K562 (cell line): ENCODE measurements around the gene PI4KA. TPM values are rescaled to one million over a fixed set of nuclear protein-coding genes. Genes with fewer than 3 reads are reported as not detected.

Experiments
- ATAC-seq: fragments of 200-7000 bp; cut with Tn5 transposase; 3 replicates; pipeline ENCODE4 v1.9.1; 2020; ENCODE audit warnings: moderate library complexity
- BruUV-seq: library from RNA; stranded (reverse); fragments of 400-500 nt; replicated peaks from 2 replicates; lab custom pipeline; 2021; lab: Mats Ljungman, UMichigan
- CTCF ChIA-PET: fragments of 300-600 bp; formaldehyde crosslinking; extraction: SDS; loops from one replicate; lab custom pipeline; 2021; ENCODE audit warnings: low intra/inter-chr PET ratio; lab: Yijun Ruan, JAX
- POLR2A ChIA-PET: fragments of 300-600, 350-650 bp; sonication (Branson Sonifier 250); formaldehyde crosslinking; extraction: SDS; loops from one replicate; lab custom pipeline; 2021; ENCODE audit warnings: antibody characterized with exemption, inconsistent platforms; lab: Yijun Ruan, JAX
- DNase-seq, 4 experiments: peaks; one replicate each; pipeline versions ENCODE4 v3.0.0 to v3.0.0-alpha.2; 2011 to 2018; ENCODE audit warnings: low spot score in 3 of 4, mixed read lengths in 3 of 4; ENCODE audit errors: extremely low read depth in 1 of 4
- FAIRE-seq: peaks from 2 replicates; lab custom pipeline; 2011; peaks lifted over from hg19 to GRCh38; lab: Jason Lieb, UNC
- H2AFZ ChIP-seq: 2 replicates; pipeline ENCODE4 v1.6.0; 2011; ENCODE audit warnings: low read depth, low read length, control low read depth, inconsistent platforms
- H3K27ac ChIP-seq: fragments of 200-600 bp; 3 replicates; pipeline ENCODE4 v1.8.0; 2011; ENCODE audit warnings: low read depth, mild to moderate bottlenecking, control low read depth, inconsistent platforms, low read length, moderate library complexity, mixed read lengths; ENCODE audit errors: extremely low read depth
- H3K27me3 ChIP-seq, 2 experiments: fragments of 300-600 bp in 1 of 2; 2 replicates in 1 of 2; 3 replicates in 1 of 2; pipeline versions ENCODE4 v1.6.0 to v1.8.0; 2011; ENCODE audit warnings: inconsistent platforms in 2 of 2, low read length in 2 of 2, mild to moderate bottlenecking in 1 of 2, mixed read lengths in 1 of 2, moderate library complexity in 1 of 2; ENCODE audit not compliant: control insufficient read depth in 2 of 2, insufficient read depth in 2 of 2
- H3K36me3 ChIP-seq: fragments of 300-600 bp; 3 replicates; pipeline ENCODE4 v1.8.0; 2011; ENCODE audit warnings: mild to moderate bottlenecking, low read length, inconsistent platforms; ENCODE audit not compliant: control insufficient read depth, insufficient read depth
- H3K4me1 ChIP-seq, 2 experiments: fragments of 200-600 bp in 1 of 2; replicated peaks in 1 of 2; 2 replicates in 1 of 2; 3 replicates in 1 of 2; pipeline versions ENCODE4 v1.5.1 to v1.8.0; 2011; ENCODE audit warnings: inconsistent platforms in 2 of 2, low read length in 2 of 2, mild to moderate bottlenecking in 1 of 2, mixed read lengths in 1 of 2, moderate library complexity in 1 of 2; ENCODE audit not compliant: control insufficient read depth in 2 of 2, insufficient read depth in 2 of 2
- H3K4me2 ChIP-seq: 2 replicates; pipeline ENCODE4 v1.6.1; 2011; ENCODE audit warnings: low read length, control low read depth, inconsistent platforms, mixed read lengths; ENCODE audit not compliant: insufficient read depth
- H3K4me3 ChIP-seq: fragments of 200-600 bp; sonication (generic), shearing (Covaris generic); 2 replicates; pipeline ENCODE4 v1.5.1; 2016; ENCODE audit warnings: control low read depth, inconsistent platforms
- H3K79me2 ChIP-seq: fragments of 200-600 bp; 3 replicates; pipeline ENCODE4 v1.8.0; 2011; ENCODE audit warnings: low read length, inconsistent platforms; ENCODE audit not compliant: control insufficient read depth, insufficient read depth
- H3K9ac ChIP-seq, 2 experiments: 2 replicates each; pipeline versions ENCODE4 v1.6.0 to v1.6.1; 2011; ENCODE audit warnings: low read depth in 2 of 2, low read length in 2 of 2, control low read depth in 1 of 2, inconsistent platforms in 1 of 2, mild to moderate bottlenecking in 1 of 2, mixed read lengths in 1 of 2; ENCODE audit not compliant: insufficient read depth in 1 of 2
- H3K9me1 ChIP-seq: one replicate; pipeline ENCODE4 v1.6.0; 2011; ENCODE audit warnings: inconsistent platforms, mild to moderate bottlenecking, low read length, moderate library complexity; ENCODE audit not compliant: control insufficient read depth, insufficient read depth
- H3K9me3 ChIP-seq: replicated peaks from 2 replicates; pipeline ENCODE4 v1.5.1; 2011; ENCODE audit warnings: low read depth, low read length, inconsistent platforms; ENCODE audit not compliant: control insufficient read depth, insufficient read depth
- H4K20me1 ChIP-seq: replicated peaks from 2 replicates; pipeline ENCODE4 v1.6.1; 2011; ENCODE audit warnings: low read length, inconsistent platforms, mixed read lengths; ENCODE audit not compliant: control insufficient read depth, insufficient read depth
- CBX3 ChIP-seq, 2 experiments: IDR thresholded peaks; 1 replicate in 1 of 2; 2 replicates in 1 of 2; pipeline ENCODE4 v1.6.1; 2012; ENCODE audit warnings: inconsistent platforms in 2 of 2, low read length in 2 of 2, borderline replicate concordance in 1 of 2, control low read depth in 1 of 2
- COPS2 ChIP-seq: fragments of 450-650 bp; conservative IDR thresholded peaks from 2 replicates; pipeline ENCODE4 v1.6.1; 2016; ENCODE audit warnings: mild to moderate bottlenecking, moderate library complexity
- GATAD2B ChIP-seq: fragments of 450-650 bp; IDR thresholded peaks from 2 replicates; pipeline ENCODE4 v1.6.1; 2017; ENCODE audit warnings: mild to moderate bottlenecking, borderline replicate concordance
- HNRNPK ChIP-seq: fragments of 200-400 bp; formaldehyde crosslinking; IDR thresholded peaks from one replicate; pipeline ENCODE4 v1.6.1; 2018; ENCODE audit warnings: mild to moderate bottlenecking, low read depth, low read length; ENCODE audit not compliant: poor library complexity, severe bottlenecking
- KLF10 ChIP-seq: fragments of 250-450 bp; sonication (Bioruptor Pico); IDR thresholded peaks from 2 replicates; pipeline ENCODE4 v1.6.1; 2021; ENCODE audit warnings: matching md5 sums
- MAFF ChIP-seq: IDR thresholded peaks from 2 replicates; pipeline ENCODE4 v1.6.1; 2012; ENCODE audit warnings: low read length, improper control_type of control experiment
- MAFG ChIP-seq: fragments of 450-650 bp; conservative IDR thresholded peaks from 2 replicates; pipeline ENCODE4 v1.6.1; 2016; ENCODE audit warnings: missing genetic modification characterization, missing compliant biosample characterization
- RBM34 ChIP-seq: fragments of 200-400 bp; formaldehyde crosslinking; IDR thresholded peaks from 2 replicates; pipeline ENCODE4 v1.6.1; 2018; ENCODE audit warnings: low read length, borderline replicate concordance; ENCODE audit not compliant: insufficient read depth
- SREBF2 ChIP-seq: sonication (generic); formaldehyde crosslinking; IDR thresholded peaks from 2 replicates; pipeline ENCODE4 v1.4.0; 2020; ENCODE audit warnings: mild to moderate bottlenecking, missing genetic modification reagents
- SRSF7 ChIP-seq: fragments of 200-400 bp; formaldehyde crosslinking; optimal IDR thresholded peaks from 2 replicates; pipeline ENCODE3; 2017; ENCODE audit warnings: mild to moderate bottlenecking, low read depth, low read length
- STAT5A ChIP-seq: IDR thresholded peaks from 2 replicates; pipeline ENCODE4 v1.6.1; 2012; ENCODE audit warnings: low read length, inconsistent platforms, borderline replicate concordance
- ZFP91 ChIP-seq: sonication (generic); formaldehyde crosslinking; IDR thresholded peaks from 2 replicates; pipeline ENCODE4 v1.8.0; 2022; ENCODE audit warnings: mild to moderate bottlenecking, missing genetic modification reagents
- ZNF12 ChIP-seq: sonication (generic); formaldehyde crosslinking; IDR thresholded peaks from 2 replicates; pipeline ENCODE4 v1.4.0; 2020; ENCODE audit warnings: mild to moderate bottlenecking, missing genetic modification reagents
- ZNF143 ChIP-seq: sonication (generic); formaldehyde crosslinking; IDR thresholded peaks from 2 replicates; pipeline ENCODE4 v1.9.0; 2022; ENCODE audit warnings: mild to moderate bottlenecking, missing genetic modification reagents
- WGBS: fragments of 100-300 bp; shearing (Covaris generic); methylation state at CpG from one replicate; pipeline ENCODE4 v1.1.6; 2016; ENCODE audit warnings: low coverage, mixed read lengths; ENCODE audit not compliant: insufficient coverage; ENCODE audit errors: missing lambda C conversion rate; 5-methylcytosine and 5-hydroxymethylcytosine counted together
- in situ Hi-C: fragments of 300-500 bp; cut with MboI; formaldehyde crosslinking; loops from 4 replicates; pipeline ENCODE4 v1.15.0; 2018; ENCODE audit warnings: inconsistent platforms, mixed read lengths
- intact Hi-C: fragments of 100-400 bp; cut with micrococcal nuclease; formaldehyde crosslinking; loops from 2 replicates; pipeline ENCODE4 v1.14.2; 2022
- polyA plus RNA-seq, 8 experiments: library from polyadenylated mRNA; depleted of rRNA in 4 of 8; stranded (reverse) in 5 of 8; unstranded in 3 of 8; fragments of >200 nt; fragmentation: Nextera tagmentation in 2 of 8; fragmentation: Illumina TruSeq in 1 of 8; extraction: Ambion mirVana in 2 of 8; extraction: Trizol in 1 of 8; gene quantifications; 2 replicates each; pipeline versions ENCODE4 v1.2.1 to v1.2.3, GENCODE V29; 2011 to 2014; ENCODE audit warnings: inconsistent platforms in 1 of 8, missing spikeins in 1 of 8
- total RNA-seq, 7 experiments: library from RNA; depleted of rRNA in 6 of 7; stranded (reverse); fragments of >200 nt in 6 of 7; fragmentation: Illumina TruSeq in 2 of 7; extraction: Trizol in 2 of 7; gene quantifications; 2 replicates each; pipeline versions ENCODE4 v1.2.1 to v1.2.3, GENCODE V29; 2011 to 2021; ENCODE audit warnings: low replicate concordance in 1 of 7
- TF ChIP-seq, protein P1 (sequence below): fragments of 250-450 bp; sonication (Bioruptor Pico); IDR thresholded peaks from 2 replicates; pipeline ENCODE4 v1.9.0; 2021; ENCODE audit warnings: mild to moderate bottlenecking, inconsistent platforms
- TF ChIP-seq, protein P2 (sequence below): sonication (generic); formaldehyde crosslinking; IDR thresholded peaks from 2 replicates; pipeline ENCODE4 v1.8.0; 2022; ENCODE audit warnings: mild to moderate bottlenecking, missing genetic modification reagents
- TF ChIP-seq, protein P3 (sequence below): sonication (generic); formaldehyde crosslinking; IDR thresholded peaks from 2 replicates; pipeline ENCODE4 v1.8.0; 2022; ENCODE audit warnings: mild to moderate bottlenecking, low read depth, missing genetic modification reagents

The PI4KA gene
- total and polyA plus RNA-seq, 9 of the 15 experiments (the other 6 are each of a cell fraction or from before 2014, with no cell fraction given), result 7.3 to 187 (median 84.7) TPM

DNA sequence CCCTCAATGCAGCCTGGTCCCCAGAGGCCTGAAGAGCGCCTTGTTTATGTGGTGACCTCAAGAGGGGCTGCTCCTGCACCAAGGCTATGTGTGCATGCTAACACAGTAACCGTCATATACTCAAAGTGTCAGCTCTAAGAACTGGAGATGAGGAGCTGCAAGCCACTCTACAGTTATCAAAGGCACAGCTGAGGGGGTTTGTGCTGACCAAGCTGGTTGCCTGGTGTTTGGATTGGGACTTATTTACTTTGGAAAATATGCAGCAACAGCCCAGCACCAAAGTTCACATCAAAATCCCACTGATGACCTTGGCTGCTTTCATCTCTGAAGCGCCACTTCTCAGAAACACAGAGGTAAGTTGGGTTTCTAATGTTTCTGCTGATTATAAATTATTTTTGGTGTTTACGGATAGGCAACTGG is 84.8 kb downstream of the PI4KA start, which contains the start of gene SERPIND1:
Gene SERPIND1, plus strand, starts transcription at position 321 of the 420 bp plus-strand sequence. CDS start 5,200 bp downstream, outside the sequence.
- no peak for ATAC-seq
- no peak for TF ChIP-seq RBM34
- 0 out of 2 replicates have a peak, but pooled peaks have one; percentile 20 for TF ChIP-seq ZFP91 (CRISPR knock-in tag)
- no peak for TF ChIP-seq CBX3 (IDR thresholded peaks at IDR 0.05; ENCODE audit: borderline replicate concordance in 1 of 2, low read length in 2 of 2)
- TF ChIP-seq, protein P1, sequence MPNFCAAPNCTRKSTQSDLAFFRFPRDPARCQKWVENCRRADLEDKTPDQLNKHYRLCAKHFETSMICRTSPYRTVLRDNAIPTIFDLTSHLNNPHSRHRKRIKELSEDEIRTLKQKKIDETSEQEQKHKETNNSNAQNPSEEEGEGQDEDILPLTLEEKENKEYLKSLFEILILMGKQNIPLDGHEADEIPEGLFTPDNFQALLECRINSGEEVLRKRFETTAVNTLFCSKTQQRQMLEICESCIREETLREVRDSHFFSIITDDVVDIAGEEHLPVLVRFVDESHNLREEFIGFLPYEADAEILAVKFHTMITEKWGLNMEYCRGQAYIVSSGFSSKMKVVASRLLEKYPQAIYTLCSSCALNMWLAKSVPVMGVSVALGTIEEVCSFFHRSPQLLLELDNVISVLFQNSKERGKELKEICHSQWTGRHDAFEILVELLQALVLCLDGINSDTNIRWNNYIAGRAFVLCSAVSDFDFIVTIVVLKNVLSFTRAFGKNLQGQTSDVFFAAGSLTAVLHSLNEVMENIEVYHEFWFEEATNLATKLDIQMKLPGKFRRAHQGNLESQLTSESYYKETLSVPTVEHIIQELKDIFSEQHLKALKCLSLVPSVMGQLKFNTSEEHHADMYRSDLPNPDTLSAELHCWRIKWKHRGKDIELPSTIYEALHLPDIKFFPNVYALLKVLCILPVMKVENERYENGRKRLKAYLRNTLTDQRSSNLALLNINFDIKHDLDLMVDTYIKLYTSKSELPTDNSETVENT (CRISPR knock-in tag), result peak; percentile 61
- TF ChIP-seq COPS2, result no peak
- no peak for TF ChIP-seq SRSF7
- TF ChIP-seq ZNF12 (CRISPR knock-in tag), result no peak
- no peak for TF ChIP-seq SREBF2 (CRISPR knock-in tag)
- TF ChIP-seq, protein P2, sequence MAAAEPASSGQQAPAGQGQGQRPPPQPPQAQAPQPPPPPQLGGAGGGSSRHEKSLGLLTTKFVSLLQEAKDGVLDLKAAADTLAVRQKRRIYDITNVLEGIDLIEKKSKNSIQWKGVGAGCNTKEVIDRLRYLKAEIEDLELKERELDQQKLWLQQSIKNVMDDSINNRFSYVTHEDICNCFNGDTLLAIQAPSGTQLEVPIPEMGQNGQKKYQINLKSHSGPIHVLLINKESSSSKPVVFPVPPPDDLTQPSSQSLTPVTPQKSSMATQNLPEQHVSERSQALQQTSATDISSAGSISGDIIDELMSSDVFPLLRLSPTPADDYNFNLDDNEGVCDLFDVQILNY (CRISPR knock-in tag), result 0 out of 2 replicates have a peak, but pooled peaks have one; percentile 57
- TF ChIP-seq KLF10 (CRISPR knock-in tag), result no peak
- TF ChIP-seq MAFG, result 0 out of 2 replicates have a peak, but pooled peaks have one; percentile 9
- TF ChIP-seq HNRNPK, result no peak
- no peak for TF ChIP-seq ZNF143
- no peak for TF ChIP-seq STAT5A
- TF ChIP-seq GATAD2B, result no peak
- no peak for TF ChIP-seq MAFF
- TF ChIP-seq, protein P3, sequence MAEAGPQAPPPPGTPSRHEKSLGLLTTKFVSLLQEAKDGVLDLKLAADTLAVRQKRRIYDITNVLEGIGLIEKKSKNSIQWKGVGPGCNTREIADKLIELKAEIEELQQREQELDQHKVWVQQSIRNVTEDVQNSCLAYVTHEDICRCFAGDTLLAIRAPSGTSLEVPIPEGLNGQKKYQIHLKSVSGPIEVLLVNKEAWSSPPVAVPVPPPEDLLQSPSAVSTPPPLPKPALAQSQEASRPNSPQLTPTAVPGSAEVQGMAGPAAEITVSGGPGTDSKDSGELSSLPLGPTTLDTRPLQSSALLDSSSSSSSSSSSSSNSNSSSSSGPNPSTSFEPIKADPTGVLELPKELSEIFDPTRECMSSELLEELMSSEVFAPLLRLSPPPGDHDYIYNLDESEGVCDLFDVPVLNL (CRISPR knock-in tag), result 0 out of 2 replicates have a peak, but pooled peaks have one; percentile 32
- TF ChIP-seq, all 486 proteins: peak for 5
- BruUV-seq, result no TSS peak
- ChIA-PET POLR2A (interaction anchor here (0.6 to 4.8 kb wide), 12 partner anchors 9 to 1054 kb away, joined by 3 to 24 read pairs (median 6); no protein-coding TSS in a partner anchor), CTCF (no interaction called here)
- H3K9me3 ChIP-seq, result no peaks in the 10 kb centered on the region
- FAIRE-seq (no peak), DNase-seq (no peak)
- H3K9ac ChIP-seq, result peak within 1 kb of the TSS in 1 of 2 experiments; percentile 7; a peak in 1 of 4 replicates
- peaks cover 39% of the 10 kb centered on the region for H4K20me1 ChIP-seq
- H3K79me2 ChIP-seq, result no peaks in the 10 kb centered on the region
- H3K36me3 ChIP-seq, result peaks cover 10% of the 10 kb centered on the region
- in situ Hi-C loops, result no loop called here
- no peak within 1 kb of the TSS for H2AFZ ChIP-seq
- H3K4me2 ChIP-seq, result no peak within 1 kb of the TSS
- WGBS, result 81% methylated on average over 4 of the region's 4 CpGs
- H3K9me1 ChIP-seq, result peaks cover 8% of the 10 kb centered on the region
- H3K27me3 ChIP-seq, result no peaks in the 10 kb centered on the region
- H3K4me1 ChIP-seq, result peaks cover 23 to 28% of the 10 kb centered on the region in 2 experiments
- no peak within 1 kb of the TSS for H3K4me3 ChIP-seq
- intact Hi-C loops, result no loop called here
- H3K27ac ChIP-seq, result no peak within 1 kb of the TSS
